Right lobe of liver (tissue), 4 donors: ENCODE data around the gene MACROD2.

ENCODE experiments used
- POLR2A ChIP-seq: fragments of 450-650 bp; IDR thresholded peaks from one replicate; pipeline ENCODE4 v1.6.1; 2017; ENCODE audit warnings: antibody characterized with exemption, mild to moderate bottlenecking
- TF ChIP-seq, protein P1 (sequence below), 4 donors: fragments of 200-600 bp in 3 of 4; fragments of 450-650 bp in 1 of 4; IDR thresholded peaks; one replicate each; pipeline versions ENCODE4 v1.5.1 to v1.8.0; 2016 to 2022; ENCODE audit warnings: antibody characterized with exemption in 4 of 4, mild to moderate bottlenecking in 2 of 4
- donor health status: DM: no; HTN: no; CAD: no.
- donor health status: DM: no; HTN: no; CAD: no.
- donor health status: DM: no; HTN: yes; CAD: no.

DNA sequence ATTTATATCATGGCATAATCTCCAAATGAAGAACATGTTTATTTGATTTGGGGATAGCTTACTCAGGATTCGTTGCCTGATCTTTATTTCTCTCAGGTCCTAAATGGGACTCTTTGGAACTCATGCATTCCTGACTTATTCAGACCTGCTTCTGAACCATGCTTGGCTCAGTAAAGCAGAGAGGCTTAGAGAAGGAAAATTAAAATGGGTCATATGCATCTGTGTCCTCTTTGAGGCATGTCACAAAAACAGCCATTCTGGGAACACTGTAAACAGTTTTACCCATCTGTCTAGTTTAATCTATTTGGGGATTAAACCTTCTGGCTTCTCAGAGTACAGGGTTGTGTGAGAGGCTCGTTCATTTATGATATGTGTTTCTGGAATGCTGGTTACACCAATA, 1560.6 kb downstream of the MACROD2 start:
- TF ChIP-seq, protein P1, sequence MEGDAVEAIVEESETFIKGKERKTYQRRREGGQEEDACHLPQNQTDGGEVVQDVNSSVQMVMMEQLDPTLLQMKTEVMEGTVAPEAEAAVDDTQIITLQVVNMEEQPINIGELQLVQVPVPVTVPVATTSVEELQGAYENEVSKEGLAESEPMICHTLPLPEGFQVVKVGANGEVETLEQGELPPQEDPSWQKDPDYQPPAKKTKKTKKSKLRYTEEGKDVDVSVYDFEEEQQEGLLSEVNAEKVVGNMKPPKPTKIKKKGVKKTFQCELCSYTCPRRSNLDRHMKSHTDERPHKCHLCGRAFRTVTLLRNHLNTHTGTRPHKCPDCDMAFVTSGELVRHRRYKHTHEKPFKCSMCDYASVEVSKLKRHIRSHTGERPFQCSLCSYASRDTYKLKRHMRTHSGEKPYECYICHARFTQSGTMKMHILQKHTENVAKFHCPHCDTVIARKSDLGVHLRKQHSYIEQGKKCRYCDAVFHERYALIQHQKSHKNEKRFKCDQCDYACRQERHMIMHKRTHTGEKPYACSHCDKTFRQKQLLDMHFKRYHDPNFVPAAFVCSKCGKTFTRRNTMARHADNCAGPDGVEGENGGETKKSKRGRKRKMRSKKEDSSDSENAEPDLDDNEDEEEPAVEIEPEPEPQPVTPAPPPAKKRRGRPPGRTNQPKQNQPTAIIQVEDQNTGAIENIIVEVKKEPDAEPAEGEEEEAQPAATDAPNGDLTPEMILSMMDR (IDR thresholded peaks at IDR 0.05) = no peak
- no peak for TF ChIP-seq POLR2A
